Effector CD4-positive, alpha-beta T cell (primary cell): Measurements from ENCODE around the gene ZNF775.

ENCODE experiments used
- DNase-seq: peaks from one replicate; pipeline ENCODE4 v3.0.0-alpha.2; 2020

The ZNF775 gene

DNA sequence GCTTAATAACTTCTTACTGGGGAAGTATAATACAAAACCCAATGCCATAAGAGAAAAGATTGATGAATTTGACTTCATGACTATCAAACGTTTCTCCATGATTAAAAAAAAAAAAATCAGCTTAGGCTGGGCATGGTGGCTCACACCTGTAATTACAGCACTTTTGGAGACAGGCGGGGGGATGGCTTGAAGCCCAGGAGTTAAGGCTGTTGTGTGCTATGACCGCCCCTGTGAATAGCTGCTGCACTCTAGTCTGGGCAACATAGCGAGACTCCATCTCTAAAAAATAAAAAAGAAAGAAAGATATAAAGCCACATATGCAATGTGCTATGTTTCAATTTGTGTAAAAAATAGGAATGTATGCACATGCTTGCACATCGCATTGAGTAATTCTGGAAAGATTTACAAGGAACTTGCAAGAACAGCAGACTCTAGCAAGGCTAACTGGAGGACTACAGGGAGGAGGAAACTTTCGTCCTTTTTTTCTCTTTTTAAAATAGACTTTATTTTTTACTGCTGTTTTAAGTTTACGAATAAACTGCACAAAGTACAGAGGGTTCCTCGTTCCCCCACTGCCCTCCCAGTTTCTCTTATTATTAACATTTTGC lies 27.4 kb upstream of the ZNF775 start:
- DNase-seq, result no peak

DNA sequence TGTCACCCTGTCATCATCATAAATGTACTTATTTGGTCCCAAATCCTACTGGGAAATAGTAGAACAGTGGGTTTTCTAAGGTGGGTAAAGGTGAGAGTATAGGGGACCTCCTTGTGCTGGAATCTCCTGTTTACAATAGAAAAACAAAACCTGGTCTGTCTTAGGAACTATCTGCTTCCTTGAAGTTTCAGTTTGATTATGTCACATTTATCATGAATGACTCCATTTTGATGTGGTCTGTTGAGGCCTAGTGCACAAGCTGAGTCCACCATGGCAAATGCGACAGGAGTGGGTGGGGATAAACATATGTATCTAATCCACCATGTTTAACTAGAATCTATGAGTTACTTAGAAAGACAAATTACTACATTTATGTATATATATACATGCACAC lies 23.5 kb upstream of the ZNF775 start:
- DNase-seq, result no peak

DNA sequence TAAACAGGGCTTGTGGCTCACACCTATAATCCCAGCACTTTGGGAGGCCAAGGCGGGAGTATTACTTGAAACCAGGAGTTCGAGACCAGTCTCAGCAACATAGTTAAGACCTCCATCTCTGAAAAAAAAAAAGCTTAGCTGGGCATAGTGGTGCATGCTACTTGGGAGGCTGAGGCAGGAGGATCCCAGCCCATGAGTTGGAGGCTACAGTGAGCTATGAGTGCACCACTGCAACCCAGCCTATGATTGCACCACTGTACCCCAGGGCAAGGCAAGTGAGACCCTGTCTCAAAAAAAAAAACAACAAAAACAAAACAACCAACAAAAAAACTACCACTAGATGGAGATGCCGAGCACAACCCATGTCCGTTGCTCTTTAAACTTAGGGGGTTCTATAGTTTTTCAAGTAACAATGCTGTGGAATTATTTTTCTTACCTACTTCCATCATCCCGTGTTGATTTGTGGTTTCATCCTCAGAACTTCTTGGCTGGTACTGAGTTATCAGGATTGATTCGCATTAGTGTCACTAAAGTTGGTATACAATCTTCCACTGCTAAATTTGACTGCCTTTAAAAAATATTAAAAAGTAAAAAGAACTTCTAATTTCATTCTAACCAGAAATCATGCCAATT lies 22.7 kb upstream of the ZNF775 start:
- no peak for DNase-seq

DNA sequence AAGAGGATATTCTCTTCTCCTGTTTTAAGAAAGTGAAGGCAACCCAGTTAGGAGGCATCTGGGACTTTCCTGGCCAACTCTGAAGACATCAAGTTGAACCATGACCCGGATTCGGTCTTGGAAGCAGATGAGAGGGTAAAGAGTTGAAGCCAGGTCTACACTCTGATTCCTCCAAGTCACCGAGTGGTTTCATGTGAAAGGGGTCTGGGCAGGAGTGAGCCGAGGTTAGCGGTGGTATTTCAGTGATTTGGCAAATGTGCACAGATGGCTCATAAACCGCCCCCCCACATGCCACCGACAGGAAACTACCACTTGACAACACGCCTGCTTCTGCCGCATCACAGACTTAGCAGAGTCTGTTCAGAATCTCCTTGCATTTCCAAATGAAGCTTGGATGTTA lies 21.9 kb upstream of the ZNF775 start:
- DNase-seq, result peak; percentile 55

DNA sequence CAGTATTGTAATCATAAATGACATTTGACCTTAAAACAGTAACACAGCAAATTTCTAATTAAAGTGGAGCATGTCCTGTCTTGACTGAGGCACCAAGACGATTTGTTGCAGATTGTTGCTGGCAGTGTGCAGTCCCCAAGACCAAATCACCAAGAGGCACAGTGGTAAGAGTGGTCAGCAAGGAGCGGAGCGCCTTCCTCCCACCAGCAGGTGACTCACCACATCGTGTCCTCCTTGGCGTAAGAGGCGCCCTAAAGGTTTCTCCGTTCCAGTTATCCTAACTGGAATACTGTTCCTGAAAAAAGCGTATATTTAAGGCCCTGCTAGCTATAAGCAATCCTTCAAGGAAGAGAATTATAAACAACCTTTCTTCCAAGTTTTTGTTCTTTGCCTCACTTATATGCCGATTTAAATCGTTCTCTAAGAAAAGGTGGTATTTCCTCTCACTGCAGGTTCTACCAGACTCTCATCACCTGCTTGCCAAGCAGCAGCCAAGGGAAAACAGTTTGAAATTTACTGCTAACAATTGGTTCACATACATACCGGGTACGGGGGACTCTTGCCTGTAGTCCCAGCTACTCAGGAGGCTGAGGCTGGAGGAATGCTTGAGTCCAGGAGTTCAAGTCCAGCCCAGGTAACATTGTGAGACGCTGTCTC lies 21.2 kb upstream of the ZNF775 start:
- no peak for DNase-seq

DNA sequence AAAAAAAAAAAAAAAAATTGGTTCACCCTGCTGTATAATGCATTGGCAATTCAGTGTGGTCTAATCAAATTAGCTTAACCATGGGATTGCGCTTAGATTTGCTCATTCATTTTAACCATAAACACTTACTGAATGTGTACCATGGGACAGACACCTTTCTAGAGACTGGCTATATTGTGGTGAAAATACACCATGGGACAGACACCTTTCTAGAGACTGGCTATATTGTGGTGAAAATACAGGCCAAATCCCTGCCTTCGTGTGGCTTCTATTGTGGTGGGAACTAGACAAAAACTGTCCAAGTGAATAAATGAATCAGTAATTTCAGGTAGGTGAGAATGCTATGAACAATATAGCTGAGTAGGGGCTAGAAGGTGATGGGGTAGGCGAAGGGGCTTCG lies 20.7 kb upstream of the ZNF775 start:
- DNase-seq, result no peak

DNA sequence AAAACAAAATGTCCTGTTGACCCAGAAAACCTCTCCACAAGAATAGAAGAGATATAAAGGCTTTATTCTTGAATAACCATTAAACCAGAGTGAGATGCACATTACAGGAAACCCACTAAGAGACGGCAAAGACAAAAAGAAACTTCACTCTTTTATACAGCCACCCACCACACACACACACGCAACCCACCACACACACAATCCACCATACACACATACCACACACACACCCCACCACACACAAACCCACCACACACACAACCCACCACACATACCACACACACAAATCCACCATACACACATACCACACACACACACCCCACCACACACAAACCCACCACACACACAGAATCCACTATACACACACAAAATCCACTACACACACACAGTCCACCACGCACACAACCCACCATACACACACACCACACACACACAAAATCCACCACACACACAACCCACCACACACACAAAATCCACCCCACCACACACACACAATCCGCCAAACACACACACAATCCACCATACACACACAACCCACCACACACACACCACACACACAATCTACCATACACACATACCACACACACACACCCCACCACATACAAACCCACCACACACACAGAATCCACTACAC lies 20.0 kb upstream of the ZNF775 start:
- no peak for DNase-seq

DNA sequence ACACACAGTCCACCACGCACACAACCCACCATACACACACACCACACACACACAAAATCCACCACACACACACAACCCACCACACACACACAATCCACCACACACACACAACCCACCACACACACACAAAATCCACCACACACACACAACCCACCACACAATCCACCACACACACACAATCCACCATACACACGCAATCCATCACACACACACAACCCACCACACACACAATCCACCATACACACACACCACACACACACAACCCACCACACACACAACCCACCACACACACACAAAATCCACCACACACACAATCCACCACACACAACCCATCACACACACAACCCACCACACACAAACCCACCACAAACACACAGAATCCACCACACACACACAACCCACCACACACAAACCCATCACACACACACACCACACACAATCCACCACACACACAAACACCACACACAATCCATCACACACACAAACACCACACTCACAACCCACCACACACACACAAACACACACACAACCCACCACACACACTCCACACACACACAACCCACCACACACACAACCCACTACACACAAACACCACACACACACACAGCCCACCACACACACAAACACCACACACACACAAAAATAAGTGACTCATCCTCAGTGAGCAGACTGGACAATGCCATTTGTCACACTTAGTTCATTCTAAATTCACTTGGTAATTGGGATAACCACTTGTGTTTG lies 19.3 kb upstream of the ZNF775 start:
- no peak for DNase-seq

DNA sequence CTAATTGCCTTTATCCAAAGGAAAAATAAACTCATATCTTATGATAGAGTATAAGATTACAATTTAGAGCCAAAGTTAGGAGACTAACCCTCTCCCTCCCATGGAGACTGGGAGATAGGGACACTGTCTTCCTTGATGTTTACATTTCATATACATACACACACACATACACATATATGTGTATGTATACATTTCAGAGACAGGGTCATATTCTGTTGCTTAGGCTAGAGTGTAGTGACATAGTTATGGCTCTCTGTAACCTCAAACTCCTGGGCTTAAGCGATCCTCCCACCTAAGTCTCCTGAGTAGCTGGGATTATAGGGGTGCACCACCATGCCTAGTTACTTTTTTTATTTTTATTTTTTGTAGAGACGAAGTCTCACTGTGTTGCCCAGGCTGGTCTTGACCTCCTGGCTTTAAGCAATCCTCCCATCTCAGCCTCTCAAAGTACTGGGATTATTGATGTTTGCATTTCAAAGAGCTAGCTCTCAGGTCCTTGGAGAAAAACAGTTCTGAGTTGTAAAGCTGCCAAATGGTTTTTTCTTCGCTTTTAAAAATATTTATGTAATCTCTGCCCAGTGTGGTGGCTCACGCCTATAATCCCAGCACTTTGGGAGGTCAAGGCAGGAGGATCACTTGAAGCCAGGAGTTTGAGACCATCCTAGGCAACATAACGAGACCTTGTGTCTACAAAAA lies 18.6 kb upstream of the ZNF775 start:
- no peak for DNase-seq

DNA sequence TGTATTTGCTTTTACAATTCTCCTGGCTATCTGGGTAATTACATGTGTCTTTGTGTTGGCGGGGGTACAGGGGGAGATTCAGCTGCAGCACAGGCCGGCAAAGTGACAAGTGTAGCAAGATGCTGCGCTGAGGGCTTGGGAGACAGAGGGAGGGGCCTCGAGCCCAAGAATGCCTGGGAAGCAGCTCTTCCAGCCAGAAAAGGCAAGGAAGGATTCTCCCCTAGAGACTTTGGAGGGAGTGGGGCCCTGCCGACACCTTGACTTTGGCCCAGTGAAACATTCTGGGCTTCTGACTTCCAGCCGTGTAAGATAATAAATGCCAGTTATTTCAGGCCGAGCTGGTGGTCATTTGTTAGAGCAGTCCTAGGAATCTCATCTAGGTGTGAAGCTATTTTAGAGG lies 17.7 kb upstream of the ZNF775 start:
- DNase-seq, result no peak

DNA sequence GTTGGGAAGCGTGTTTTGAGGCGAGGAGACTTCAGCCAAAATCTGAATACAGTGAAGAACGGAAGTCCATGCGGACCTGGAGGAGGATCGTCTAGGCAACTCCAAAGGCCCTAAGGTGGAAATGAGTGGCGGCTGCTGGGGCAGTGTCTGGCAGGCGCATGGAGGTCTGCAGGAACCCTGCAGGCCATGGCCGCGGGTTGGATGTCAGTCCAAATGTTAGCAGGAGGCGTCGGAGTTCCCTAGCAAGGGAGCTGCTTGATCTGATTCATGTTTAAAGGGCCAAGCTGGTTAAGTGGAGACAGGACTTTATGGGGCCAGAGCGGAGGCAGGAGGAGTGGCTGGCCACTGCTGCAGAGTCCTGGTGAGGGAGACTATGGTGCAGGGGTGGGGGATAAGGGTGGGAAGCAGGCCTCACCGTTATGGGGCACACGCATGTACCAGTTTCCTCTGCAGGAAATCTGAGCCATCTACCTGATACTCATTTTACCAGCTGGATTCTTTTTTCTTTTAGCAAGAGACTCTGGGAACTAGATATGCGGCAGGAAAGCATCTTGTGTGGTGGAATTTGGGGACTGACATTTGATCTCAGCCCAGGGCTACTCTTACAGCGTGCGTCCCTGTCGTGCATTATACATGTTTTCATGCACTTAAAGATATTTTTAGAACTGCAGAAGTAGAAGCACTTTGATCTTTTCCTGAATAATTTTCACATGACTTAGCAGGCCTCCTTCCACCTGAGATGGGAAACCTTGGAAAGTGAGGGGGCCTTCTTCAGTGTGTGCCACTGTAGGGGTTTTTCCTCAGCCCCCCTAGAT lies 17.1 kb upstream of the ZNF775 start:
- no peak for DNase-seq

DNA sequence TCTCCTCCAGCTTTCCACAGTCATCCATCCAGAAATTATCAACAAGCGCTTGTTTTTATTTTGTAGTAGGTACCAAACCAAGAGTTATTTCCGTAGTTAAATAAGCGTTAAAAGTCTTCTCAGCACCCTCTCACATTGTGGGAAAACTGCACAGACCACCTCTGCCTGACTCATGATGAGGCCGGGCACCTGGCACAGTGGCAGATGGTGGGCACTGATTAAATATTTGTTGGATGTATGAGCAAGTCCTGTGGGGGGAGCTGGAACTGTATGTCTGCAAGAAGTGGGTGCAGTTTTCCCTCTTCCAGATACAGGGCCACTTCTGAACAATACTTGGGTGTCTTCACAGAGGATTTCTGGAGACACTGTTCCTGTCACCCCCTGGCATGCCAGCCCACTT lies 15.8 kb upstream of the ZNF775 start:
- DNase-seq, result no peak

DNA sequence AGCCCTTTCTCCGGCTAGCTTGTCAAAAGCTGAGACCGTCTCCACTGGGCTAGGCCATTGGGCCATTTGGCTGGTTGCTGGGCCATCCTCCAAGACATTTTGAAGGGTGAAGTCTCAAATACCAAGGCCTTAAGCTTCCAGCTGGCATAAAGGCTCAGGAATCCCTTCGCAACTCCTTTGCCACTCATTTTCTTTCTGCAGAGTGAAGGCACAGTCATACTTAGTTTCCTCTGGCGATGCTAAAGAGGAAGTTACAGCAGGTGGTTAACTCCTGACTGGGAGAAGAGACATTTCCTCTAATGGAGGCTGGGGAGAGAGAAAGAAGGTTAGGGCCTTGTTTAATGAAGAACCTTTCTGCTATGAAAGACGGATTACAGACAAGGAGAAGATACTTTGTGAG lies 15.3 kb upstream of the ZNF775 start:
- no peak for DNase-seq

DNA sequence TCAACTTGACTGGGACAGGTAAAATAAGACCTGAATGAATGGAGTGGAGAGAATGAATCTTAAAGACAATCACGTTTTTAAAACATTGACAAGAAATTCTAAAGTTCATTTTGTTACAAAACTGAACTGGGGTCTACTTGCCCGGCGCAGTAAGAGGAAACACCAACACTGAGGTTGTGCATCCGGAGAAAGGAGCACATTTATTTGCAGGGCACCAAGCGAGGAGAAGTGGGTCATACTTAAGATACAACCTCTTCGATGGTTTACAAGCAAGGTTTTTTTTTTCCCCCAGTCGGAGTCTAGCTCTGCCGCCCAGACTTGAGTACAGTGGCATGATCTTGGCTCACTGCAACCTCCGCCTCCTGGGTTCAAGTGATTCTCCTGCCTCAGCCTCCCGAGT lies 13.9 kb upstream of the ZNF775 start:
- no peak for DNase-seq

DNA sequence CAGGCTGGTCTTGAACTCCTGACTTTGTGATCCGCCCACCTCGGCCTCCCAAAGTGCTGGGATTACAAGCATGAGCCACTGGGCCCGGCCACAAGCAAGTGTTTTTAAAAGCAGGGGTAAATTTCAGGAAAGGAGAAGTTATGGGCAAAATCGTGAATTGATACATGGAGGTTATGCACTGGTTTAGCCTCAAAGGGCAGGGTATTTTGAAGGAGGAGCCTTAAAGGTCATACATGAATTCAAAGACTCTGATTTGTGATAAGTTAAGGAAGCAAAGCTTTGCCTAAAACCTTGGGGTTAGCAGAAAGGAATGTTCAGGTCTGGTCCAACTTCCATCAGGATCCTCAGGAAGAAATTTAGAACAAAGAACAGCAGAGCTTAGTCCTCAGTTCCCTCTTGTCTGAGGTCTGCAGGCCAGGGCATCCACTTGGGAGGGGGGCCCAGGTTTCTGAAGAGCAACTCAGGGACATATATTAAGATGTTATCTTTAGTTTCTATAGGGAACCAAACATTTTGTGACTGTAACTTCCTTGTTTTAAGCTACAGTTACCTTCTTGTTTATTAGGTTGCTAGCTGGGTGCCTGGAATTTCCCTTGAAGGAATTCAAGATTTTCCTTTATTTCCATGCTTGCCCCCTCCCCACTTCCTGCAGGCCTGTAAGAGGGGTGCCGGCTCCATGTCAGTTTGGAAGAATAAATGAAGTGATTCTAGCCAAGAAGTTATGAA lies 13.3 kb upstream of the ZNF775 start:
- DNase-seq, result no peak

DNA sequence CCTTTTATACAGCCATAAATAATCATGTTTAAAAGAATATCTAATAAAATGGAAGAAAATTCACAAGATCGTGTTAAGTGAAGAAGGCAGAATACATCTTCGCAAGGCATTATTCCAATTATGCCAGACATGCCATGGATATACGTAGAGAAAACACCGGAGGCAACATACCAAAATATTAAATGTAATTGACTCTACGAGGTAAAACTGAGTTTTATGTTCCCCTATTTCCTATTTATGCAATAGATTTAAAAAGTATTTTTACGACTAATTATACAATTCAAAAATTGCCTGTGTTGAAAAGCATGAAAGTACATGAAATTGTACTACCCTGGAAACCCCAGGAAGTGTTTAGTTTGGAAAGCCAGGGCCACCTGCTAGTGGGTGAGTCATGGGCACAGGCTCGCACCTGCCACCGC lies 11.4 kb upstream of the ZNF775 start:
- no peak for DNase-seq

DNA sequence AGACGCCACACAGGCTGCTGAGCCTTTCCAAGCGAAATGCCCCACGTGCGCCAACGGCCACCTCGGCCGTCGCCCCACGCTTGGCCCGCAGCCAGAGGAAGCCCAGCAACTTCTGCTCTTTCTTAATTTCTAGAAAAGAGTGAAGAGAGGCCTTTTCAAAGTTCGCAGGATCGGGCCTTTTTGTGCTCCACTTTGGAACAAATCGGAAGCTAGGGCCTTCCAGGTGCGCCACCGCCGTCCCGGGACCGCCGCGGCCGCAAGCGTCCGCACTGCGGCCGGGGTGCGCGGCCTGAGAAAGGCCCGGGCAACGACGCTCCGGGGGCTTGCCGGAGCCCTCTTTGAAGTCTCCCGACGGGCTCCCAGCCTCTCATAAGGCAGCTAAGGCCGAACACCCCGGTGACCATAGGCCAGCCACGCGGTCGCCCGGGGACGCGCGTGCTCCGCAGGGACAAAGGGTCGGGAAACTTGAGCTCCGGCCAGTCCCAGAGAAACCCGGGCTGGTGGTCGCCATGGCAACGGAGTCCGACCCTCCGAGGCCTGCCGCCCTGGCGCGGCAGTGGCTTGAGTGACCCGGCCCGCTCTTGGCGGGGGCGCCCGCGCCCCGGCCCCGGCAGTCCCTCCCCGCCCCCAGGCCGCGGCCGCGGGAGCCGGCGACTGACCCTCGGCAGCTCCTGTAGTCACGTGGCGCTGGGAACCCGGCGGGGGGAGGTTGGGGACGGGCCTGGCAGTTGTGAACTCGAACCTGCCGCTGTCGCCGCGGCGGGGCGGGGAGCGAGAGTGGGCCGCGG lies 10.8 kb upstream of the ZNF775 start, which contains the start of gene REPIN1:
Gene REPIN1, plus strand, starts transcription at position 727 of the 788 bp plus-strand sequence. CDS start 890 bp downstream, outside the sequence.
- peak; percentile 77 for DNase-seq

DNA sequence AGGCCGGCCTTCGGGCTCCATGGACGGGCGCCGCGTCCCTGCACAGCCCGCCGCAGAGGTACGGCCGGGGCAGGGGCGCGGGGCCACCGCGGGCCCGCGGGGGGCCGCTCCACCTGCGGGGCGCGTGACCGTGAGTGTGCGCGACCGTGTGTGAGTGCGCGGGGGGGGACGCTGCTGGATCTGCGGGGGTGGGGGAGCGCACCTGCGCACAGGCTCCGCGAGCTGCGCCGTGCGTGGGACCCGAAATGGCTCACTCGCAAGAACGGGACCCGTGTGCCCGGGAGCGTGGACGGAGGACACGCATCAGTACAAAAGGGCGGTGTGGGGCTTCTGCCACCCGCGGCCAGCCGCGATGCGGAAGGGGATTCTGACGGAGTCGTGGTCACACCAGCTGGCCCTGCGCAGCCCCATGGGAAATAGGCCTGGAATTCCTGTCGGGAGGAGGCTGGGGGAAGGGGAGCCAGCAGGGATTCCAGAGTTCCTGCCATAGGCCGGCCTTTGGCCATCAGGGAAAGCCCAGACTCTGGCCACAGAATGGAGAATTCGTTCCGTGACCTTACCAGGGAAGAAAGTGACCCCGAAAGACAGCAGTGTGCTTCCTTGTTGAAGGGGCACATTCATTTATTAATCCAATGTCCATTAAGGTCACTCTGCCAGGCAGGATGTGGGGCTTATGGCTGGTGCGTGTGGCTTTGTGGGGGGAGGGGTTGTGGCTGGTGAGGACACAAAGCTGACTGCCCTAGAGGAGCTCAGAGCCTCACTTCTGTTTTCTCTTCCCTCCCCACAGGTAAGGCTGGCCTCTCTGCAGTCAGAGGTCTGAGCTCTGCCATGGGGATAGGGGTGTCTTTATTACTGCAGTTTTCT lies 10.0 kb upstream of the ZNF775 start:
- peak; percentile 45 for DNase-seq
